ENCODE measurements around the gene NID1.

Gene NID1

GRCh38 chr1:235933017-235933765 is 131.7 kb downstream of the NID1 start:
- no peaks in the 10 kb centered on the region for H3K36me3 ChIP-seq (replicated peaks)
- in situ Hi-C loops (cut with HindIII; ENCODE audit: low pct_ligation_motif_present, low sequenced_read_pairs) = no loop called here
- no peak for DNase-seq
- no peaks in the 10 kb centered on the region for H3K27me3 ChIP-seq (replicated peaks)
- TF ChIP-seq, protein P1, sequence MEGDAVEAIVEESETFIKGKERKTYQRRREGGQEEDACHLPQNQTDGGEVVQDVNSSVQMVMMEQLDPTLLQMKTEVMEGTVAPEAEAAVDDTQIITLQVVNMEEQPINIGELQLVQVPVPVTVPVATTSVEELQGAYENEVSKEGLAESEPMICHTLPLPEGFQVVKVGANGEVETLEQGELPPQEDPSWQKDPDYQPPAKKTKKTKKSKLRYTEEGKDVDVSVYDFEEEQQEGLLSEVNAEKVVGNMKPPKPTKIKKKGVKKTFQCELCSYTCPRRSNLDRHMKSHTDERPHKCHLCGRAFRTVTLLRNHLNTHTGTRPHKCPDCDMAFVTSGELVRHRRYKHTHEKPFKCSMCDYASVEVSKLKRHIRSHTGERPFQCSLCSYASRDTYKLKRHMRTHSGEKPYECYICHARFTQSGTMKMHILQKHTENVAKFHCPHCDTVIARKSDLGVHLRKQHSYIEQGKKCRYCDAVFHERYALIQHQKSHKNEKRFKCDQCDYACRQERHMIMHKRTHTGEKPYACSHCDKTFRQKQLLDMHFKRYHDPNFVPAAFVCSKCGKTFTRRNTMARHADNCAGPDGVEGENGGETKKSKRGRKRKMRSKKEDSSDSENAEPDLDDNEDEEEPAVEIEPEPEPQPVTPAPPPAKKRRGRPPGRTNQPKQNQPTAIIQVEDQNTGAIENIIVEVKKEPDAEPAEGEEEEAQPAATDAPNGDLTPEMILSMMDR (IDR thresholded peaks at IDR 0.05; ENCODE audit: low read depth, low read length, missing control alignments) = no peak
- H3K4me3 ChIP-seq (ENCODE audit: low read depth, low read length) = no peak overlapping the region
- no peak overlapping the region for H3K27ac ChIP-seq

DNA sequence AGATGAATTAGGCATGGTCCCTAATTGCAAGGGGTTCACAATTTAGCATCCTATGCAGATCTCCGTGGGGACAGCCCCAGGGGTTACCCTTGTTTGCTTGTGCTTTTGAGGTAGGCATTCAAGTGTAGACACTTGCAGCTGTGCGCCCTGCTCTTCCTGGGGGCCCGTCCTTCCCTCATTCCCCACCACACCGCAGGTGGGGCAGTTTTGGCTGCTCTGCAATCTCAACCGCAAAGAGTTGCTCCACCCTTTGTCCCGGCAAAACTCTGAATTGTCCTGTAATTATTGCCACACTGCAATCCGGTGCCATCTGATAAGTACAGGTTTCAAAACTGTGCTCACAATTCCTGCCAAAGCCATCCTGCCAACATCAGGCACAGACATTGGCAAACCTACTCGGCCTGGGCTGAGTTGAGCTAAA is 132.8 kb downstream of the NID1 start:
- Histone ChIP-seq H3K27ac (no peak overlapping the region), H3K36me3 (replicated peaks) (no peaks in the 10 kb centered on the region), H3K27me3 (replicated peaks) (no peaks in the 10 kb centered on the region), H3K4me3 (ENCODE audit: low read depth, low read length) (no peak overlapping the region)
- TF ChIP-seq, protein P1 (IDR thresholded peaks at IDR 0.05; ENCODE audit: low read depth, low read length, missing control alignments) = no peak
- in situ Hi-C loops (cut with HindIII; ENCODE audit: low pct_ligation_motif_present, low sequenced_read_pairs) = no loop called here
- no peak for DNase-seq

DNA sequence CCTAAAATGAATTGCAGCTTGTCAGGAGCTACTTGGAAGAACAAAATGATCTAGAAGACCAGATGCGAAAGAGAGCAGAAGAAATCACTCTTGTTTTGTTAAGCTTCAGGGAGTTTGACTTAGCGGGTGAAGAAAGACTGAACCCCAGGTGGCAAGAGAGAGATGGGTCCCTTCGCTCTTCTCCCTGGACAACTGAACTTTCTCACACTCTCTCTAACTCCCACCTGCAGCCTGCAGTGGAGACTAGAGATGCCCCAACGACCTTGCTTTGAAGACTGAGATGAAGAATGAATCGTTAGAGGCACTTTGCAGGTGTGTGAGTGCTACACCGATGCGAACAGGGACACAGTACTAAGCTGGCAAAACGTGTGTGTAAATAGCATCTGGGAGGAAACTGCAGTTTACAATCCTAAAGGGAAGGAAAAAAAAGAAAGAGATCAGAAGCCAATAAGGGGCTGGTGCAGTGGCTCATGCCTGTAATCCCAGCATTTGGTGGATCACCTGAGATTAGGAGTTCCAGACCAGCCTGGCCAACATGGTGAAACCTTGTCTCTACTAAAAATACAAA is 133.6 kb downstream of the NID1 start:
- no peak overlapping the region for H3K4me3 ChIP-seq (ENCODE audit: low read depth, low read length)
- in situ Hi-C loops (cut with HindIII; ENCODE audit: low pct_ligation_motif_present, low sequenced_read_pairs) = no loop called here

GRCh38 chr1:235930543-235930942 is 134.3 kb downstream of the NID1 start:
- in situ Hi-C loops (cut with HindIII; ENCODE audit: low pct_ligation_motif_present, low sequenced_read_pairs) = no loop called here
- TF ChIP-seq, protein P1 (IDR thresholded peaks at IDR 0.05; ENCODE audit: low read depth, low read length, missing control alignments) = no peak
- Histone ChIP-seq H3K36me3 (replicated peaks) (no peaks in the 10 kb centered on the region), H3K27me3 (replicated peaks) (no peaks in the 10 kb centered on the region), H3K27ac (no peak overlapping the region), H3K4me3 (ENCODE audit: low read depth, low read length) (no peak overlapping the region)
- DNase-seq = no peak

More for the DNA sequence above, 133.6 kb downstream of the NID1 start:
- Histone ChIP-seq H3K36me3 (replicated peaks) (no peaks in the 10 kb centered on the region), H3K27ac (no peak overlapping the region), H3K27me3 (replicated peaks) (no peaks in the 10 kb centered on the region)
- TF ChIP-seq, protein P1 (IDR thresholded peaks at IDR 0.05; ENCODE audit: low read depth, low read length, missing control alignments) = no peak
- no peak for DNase-seq

DNA sequence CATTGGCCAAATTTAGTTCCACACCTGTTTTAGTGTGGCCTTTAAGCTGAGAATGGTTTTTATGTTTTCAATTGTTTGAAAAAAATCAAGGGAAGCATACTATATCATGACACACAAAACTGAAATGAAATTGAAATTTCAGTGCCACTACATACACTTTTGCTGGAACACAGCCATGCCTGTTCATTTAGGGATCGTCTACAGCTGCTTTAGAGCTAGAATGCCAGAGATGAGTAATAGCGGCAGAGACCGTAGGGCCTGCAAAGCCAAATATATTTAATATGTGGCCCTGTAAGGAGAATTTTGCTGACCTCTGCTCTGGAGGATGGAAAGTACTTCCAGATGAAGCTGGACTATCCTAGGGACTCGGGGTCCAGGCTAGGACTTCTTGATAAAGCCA is 135.7 kb downstream of the NID1 start:
- H3K27ac ChIP-seq = no peak overlapping the region
- no peaks in the 10 kb centered on the region for H3K36me3 ChIP-seq (replicated peaks)
- no peak for DNase-seq
- TF ChIP-seq, protein P1 (IDR thresholded peaks at IDR 0.05; ENCODE audit: low read depth, low read length, missing control alignments) = no peak
- no peak overlapping the region for H3K4me3 ChIP-seq (ENCODE audit: low read depth, low read length)
- no peaks in the 10 kb centered on the region for H3K27me3 ChIP-seq (replicated peaks)
- in situ Hi-C loops (cut with HindIII; ENCODE audit: low pct_ligation_motif_present, low sequenced_read_pairs) = no loop called here

Data from brain microvascular endothelial cell (primary cell).